Measurements from ENCODE around the gene MRPS33.
A peak's percentile ranks its signal among the peaks of the same experiment; 100 is the strongest.
"Not testable (repeated sequence)": the region's sequence is repeated elsewhere in the genome, so short reads cannot be mapped to it uniquely, and the experiment has no call there.

Gene MRPS33

DNA sequence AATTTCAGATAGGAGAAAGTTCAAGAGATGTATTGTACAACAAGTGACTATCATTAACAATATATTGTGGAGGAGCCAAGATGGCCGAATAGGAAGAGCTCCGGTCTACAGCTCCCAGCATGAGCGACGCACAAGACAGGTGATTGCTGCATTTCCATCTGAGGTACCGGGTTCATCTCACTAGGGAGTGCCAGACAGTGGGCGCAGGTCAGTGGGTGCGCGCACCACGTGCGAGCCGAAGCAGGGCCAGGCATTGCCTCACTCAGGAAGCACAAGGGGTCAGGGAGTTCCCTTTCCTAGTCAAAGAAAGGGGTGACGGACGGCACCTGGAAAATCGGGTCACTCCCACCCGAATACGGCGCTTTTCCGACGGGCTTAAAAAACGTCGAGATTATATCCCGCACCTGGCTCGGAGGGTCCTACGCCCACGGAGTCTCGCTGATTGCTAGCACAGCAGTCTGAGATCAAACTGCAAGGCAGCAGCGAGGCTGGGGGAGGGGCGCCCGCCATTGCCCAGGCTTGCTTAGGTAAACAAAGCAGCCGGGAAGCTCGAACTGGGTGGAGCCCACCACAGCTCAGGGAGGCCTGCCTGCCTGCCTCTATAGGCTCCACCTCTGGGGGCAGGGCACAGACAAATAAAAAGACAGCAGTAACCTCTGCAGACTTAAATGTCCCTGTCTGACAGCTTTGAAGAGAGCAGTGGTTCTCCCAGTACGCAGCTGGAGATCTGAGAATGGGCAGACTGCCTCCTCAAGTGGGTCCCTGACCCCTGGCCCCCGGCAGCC is 18.0 kb upstream of the MRPS33 start:
- H3K9me3 ChIP-seq (ENCODE audit: control insufficient read depth, insufficient read depth, low read length); H3K27me3 ChIP-seq (ENCODE audit: control insufficient read depth, insufficient read depth, low read length); H3K4me1 ChIP-seq (ENCODE audit: control insufficient read depth, insufficient read depth, low read length); H3K36me3 ChIP-seq (ENCODE audit: control insufficient read depth, insufficient read depth, low read length): not testable (repeated sequence)
- peak overlapping the region; percentile 22 for H3K4me3 ChIP-seq (ENCODE audit: low read depth, low read length)
- H3K9ac ChIP-seq (ENCODE audit: low read depth, low read length) = peak overlapping the region; percentile 47

DNA sequence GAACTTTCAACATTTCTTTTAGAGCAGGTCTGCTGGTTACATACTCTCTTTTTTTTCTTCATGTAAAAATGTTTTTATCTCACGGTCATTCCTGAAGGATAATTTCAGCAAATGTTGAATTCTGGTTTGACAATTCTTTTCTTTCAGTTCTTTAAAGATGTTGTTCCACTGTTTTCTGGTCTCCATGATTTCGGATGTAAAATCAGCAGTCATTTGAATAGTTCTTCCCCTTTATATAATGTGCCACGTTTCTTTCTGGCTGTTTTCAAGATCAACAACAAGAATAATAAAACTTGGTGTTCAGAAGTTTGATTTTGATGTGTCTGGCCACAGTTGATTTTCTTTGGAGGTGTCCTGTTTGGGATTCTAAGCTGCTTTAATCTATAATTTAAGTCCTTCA is 14.0 kb upstream of the MRPS33 start:
- Histone ChIP-seq H3K4me3 (ENCODE audit: low read depth, low read length) (no peak overlapping the region), H3K4me1 (ENCODE audit: control insufficient read depth, insufficient read depth, low read length) (no peaks in the 10 kb centered on the region), H3K27me3 (ENCODE audit: control insufficient read depth, insufficient read depth, low read length) (no peaks in the 10 kb centered on the region), H3K9me3 (ENCODE audit: control insufficient read depth, insufficient read depth, low read length) (no peaks in the 10 kb centered on the region), H3K9ac (ENCODE audit: low read depth, low read length) (no peak overlapping the region), H3K36me3 (ENCODE audit: control insufficient read depth, insufficient read depth, low read length) (no peaks in the 10 kb centered on the region)

DNA sequence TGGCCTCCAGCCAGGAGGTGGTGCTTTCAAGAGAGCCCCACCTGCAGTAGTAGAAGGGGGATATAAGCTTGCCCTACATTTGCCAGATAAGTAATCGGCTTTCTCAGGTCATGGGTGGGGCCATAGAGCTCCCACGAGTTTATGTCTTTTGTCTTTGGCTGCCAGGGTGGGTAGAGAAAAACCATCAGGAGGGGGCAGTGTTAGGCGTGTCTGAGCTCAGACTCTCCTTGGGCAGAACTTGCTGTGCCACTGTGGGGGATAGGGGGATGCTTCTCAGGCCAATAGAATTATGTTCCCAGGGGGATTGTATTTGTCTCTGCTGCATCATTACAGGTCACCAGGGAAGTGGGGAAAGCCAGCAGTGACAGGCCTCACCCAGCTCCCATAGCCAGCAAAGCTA is 12.3 kb upstream of the MRPS33 start:
- Histone ChIP-seq H3K4me1 (ENCODE audit: control insufficient read depth, insufficient read depth, low read length) (no peaks in the 10 kb centered on the region), H3K4me3 (ENCODE audit: low read depth, low read length) (no peak overlapping the region), H3K27me3 (ENCODE audit: control insufficient read depth, insufficient read depth, low read length) (no peaks in the 10 kb centered on the region), H3K9me3 (ENCODE audit: control insufficient read depth, insufficient read depth, low read length) (no peaks in the 10 kb centered on the region), H3K36me3 (ENCODE audit: control insufficient read depth, insufficient read depth, low read length) (no peaks in the 10 kb centered on the region), H3K9ac (ENCODE audit: low read depth, low read length) (no peak overlapping the region)

GRCh38 chr7:141024668-141025067 is 9.9 kb upstream of the MRPS33 start:
- no peaks in the 10 kb centered on the region for H3K36me3 ChIP-seq (ENCODE audit: control insufficient read depth, insufficient read depth, low read length)
- no peaks in the 10 kb centered on the region for H3K9me3 ChIP-seq (ENCODE audit: control insufficient read depth, insufficient read depth, low read length)
- no peak overlapping the region for H3K9ac ChIP-seq (ENCODE audit: low read depth, low read length)
- no peaks in the 10 kb centered on the region for H3K4me1 ChIP-seq (ENCODE audit: control insufficient read depth, insufficient read depth, low read length)
- H3K4me3 ChIP-seq (ENCODE audit: low read depth, low read length) = no peak overlapping the region
- no peaks in the 10 kb centered on the region for H3K27me3 ChIP-seq (ENCODE audit: control insufficient read depth, insufficient read depth, low read length)

- Histone ChIP-seq H3K27me3 (ENCODE audit: control insufficient read depth, insufficient read depth, low read length) (no peaks in the 10 kb centered on the region), H3K36me3 (ENCODE audit: control insufficient read depth, insufficient read depth, low read length) (no peaks in the 10 kb centered on the region), H3K9ac (ENCODE audit: low read depth, low read length) (no peak overlapping the region), H3K4me3 (ENCODE audit: low read depth, low read length) (no peak overlapping the region), H3K9me3 (ENCODE audit: control insufficient read depth, insufficient read depth, low read length) (no peaks in the 10 kb centered on the region), H3K4me1 (ENCODE audit: control insufficient read depth, insufficient read depth, low read length) (no peaks in the 10 kb centered on the region)
Observed at GRCh38 chr7:141023295-141023694, 8.5 kb upstream of the MRPS33 start.

DNA sequence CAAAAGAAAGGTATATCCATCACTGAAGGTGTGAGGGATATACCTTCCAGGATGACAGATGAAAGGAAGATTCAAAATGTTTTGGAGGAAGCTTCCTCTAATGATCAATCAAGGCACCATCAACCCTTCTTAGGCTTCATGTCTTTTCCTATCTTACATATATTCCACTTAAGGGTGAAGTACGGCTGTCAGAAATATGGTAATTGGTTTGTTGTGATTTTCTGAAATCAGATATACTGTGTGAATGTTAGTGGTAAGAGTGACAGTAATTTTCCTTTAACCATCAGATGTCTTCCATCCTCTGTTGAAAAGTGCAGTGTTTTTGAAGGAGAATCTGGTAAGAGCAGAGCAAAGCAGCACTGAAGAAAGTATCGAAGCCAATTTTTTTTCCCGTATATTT is 2.8 kb upstream of the MRPS33 start:
- Histone ChIP-seq H3K4me3 (ENCODE audit: low read depth, low read length) (no peak overlapping the region), H3K36me3 (ENCODE audit: control insufficient read depth, insufficient read depth, low read length) (no peaks in the 10 kb centered on the region)

DNA sequence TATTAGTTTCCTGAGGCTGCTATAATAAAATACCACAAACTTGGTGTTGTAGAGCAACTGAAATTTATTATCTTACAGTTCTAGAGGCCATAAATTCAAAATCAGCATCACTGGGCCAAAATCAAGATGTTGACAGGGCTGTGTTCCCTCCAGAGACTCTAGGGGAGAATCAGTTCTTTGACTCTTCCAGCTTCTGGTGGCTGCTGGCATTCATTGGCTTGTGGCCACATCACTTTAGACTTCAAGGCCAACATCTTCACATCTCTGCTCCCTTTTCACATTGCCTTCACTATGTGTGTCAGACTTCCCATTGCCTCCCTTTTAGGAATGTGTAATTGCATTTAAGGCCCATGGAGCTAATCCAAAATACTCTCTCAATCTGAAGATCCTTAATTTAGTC is 1.6 kb upstream of the MRPS33 start:
- H3K4me3 ChIP-seq (ENCODE audit: low read depth, low read length) = no peak overlapping the region
- H3K27me3 ChIP-seq (ENCODE audit: control insufficient read depth, insufficient read depth, low read length) = no peaks in the 10 kb centered on the region
- no peaks in the 10 kb centered on the region for H3K4me1 ChIP-seq (ENCODE audit: control insufficient read depth, insufficient read depth, low read length)
- H3K9me3 ChIP-seq (ENCODE audit: control insufficient read depth, insufficient read depth, low read length) = no peaks in the 10 kb centered on the region
- no peaks in the 10 kb centered on the region for H3K36me3 ChIP-seq (ENCODE audit: control insufficient read depth, insufficient read depth, low read length)
- no peak overlapping the region for H3K9ac ChIP-seq (ENCODE audit: low read depth, low read length)

More for the DNA sequence above, 2.8 kb upstream of the MRPS33 start:
- H3K4me1 ChIP-seq (ENCODE audit: control insufficient read depth, insufficient read depth, low read length) = no peaks in the 10 kb centered on the region
- H3K9ac ChIP-seq (ENCODE audit: low read depth, low read length) = no peak overlapping the region
- H3K27me3 ChIP-seq (ENCODE audit: control insufficient read depth, insufficient read depth, low read length) = no peaks in the 10 kb centered on the region
- no peaks in the 10 kb centered on the region for H3K9me3 ChIP-seq (ENCODE audit: control insufficient read depth, insufficient read depth, low read length)

DNA sequence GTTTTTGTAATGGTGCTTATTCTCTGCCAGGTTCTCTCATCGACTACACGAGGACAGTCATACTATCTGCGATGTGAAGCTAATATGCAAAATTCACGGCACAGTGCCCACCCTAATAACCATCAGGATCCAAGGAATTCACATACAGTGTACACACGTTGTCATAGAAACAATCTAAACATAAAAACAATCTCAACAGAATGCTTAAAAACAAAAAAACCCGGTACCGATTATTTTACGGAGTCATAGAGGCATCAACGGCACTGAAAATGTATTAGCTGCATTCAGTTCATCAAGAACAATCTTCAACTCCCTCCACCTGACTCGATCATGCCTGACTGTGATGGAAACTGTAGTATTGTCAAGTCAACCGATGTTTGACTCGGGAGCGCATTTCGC is 628 bp downstream of the MRPS33 start:
- Histone ChIP-seq H3K9me3 (ENCODE audit: control insufficient read depth, insufficient read depth, low read length) (no peaks in the 10 kb centered on the region), H3K9ac (ENCODE audit: low read depth, low read length) (peak overlapping the region; percentile 93), H3K27me3 (ENCODE audit: control insufficient read depth, insufficient read depth, low read length) (no peaks in the 10 kb centered on the region), H3K36me3 (ENCODE audit: control insufficient read depth, insufficient read depth, low read length) (no peaks in the 10 kb centered on the region), H3K4me1 (ENCODE audit: control insufficient read depth, insufficient read depth, low read length) (no peaks in the 10 kb centered on the region), H3K4me3 (ENCODE audit: low read depth, low read length) (peak overlapping the region; percentile 97)

GRCh38 chr7:141013345-141013715 is 1.4 kb downstream of the MRPS33 start:
- H3K36me3 ChIP-seq (ENCODE audit: control insufficient read depth, insufficient read depth, low read length) = no peaks in the 10 kb centered on the region
- no peaks in the 10 kb centered on the region for H3K9me3 ChIP-seq (ENCODE audit: control insufficient read depth, insufficient read depth, low read length)
- no peak overlapping the region for H3K4me3 ChIP-seq (ENCODE audit: low read depth, low read length)
- H3K27me3 ChIP-seq (ENCODE audit: control insufficient read depth, insufficient read depth, low read length) = no peaks in the 10 kb centered on the region
- H3K9ac ChIP-seq (ENCODE audit: low read depth, low read length) = no peak overlapping the region
- H3K4me1 ChIP-seq (ENCODE audit: control insufficient read depth, insufficient read depth, low read length) = no peaks in the 10 kb centered on the region

GRCh38 chr7:141012696-141013344 is 1.9 kb downstream of the MRPS33 start:
- Histone ChIP-seq H3K36me3 (ENCODE audit: control insufficient read depth, insufficient read depth, low read length) (no peaks in the 10 kb centered on the region), H3K9me3 (ENCODE audit: control insufficient read depth, insufficient read depth, low read length) (no peaks in the 10 kb centered on the region), H3K4me1 (ENCODE audit: control insufficient read depth, insufficient read depth, low read length) (no peaks in the 10 kb centered on the region), H3K9ac (ENCODE audit: low read depth, low read length) (no peak overlapping the region), H3K27me3 (ENCODE audit: control insufficient read depth, insufficient read depth, low read length) (no peaks in the 10 kb centered on the region), H3K4me3 (ENCODE audit: low read depth, low read length) (no peak overlapping the region)

DNA sequence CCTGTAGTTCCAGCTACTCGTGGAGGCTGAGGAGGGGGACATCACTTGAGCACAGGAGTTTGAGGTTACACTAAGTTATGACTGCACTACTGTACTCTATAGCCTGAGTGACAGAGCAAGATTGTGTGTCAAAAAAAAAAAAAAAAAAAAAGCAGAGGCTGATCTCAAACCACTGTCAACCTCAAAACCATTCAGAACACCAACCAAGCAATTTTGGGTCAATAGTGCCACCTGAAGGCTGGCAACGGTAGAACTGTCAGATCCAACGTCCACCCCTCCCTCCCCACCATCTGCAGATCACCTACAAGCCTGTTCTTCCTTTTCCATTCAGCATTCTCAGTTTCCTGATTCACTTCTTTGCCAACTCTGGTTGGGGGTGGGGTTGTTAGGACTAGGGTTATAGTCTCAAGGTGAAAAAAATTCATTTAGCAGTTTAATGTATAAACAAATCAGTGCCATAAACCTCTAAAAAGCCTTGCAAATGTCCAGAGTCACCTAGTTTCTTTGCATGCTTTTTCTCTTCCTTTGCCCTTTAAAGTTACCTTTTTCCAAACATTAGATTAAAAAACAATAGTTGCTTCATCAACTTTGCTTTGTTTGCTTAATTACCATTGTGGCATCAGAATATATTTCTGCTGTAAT is 2.6 kb downstream of the MRPS33 start:
- Histone ChIP-seq H3K9me3 (ENCODE audit: control insufficient read depth, insufficient read depth, low read length) (no peaks in the 10 kb centered on the region), H3K4me3 (ENCODE audit: low read depth, low read length) (no peak overlapping the region), H3K27me3 (ENCODE audit: control insufficient read depth, insufficient read depth, low read length) (no peaks in the 10 kb centered on the region), H3K9ac (ENCODE audit: low read depth, low read length) (no peak overlapping the region), H3K4me1 (ENCODE audit: control insufficient read depth, insufficient read depth, low read length) (no peaks in the 10 kb centered on the region), H3K36me3 (ENCODE audit: control insufficient read depth, insufficient read depth, low read length) (no peaks in the 10 kb centered on the region)

- no peak overlapping the region for H3K9ac ChIP-seq (ENCODE audit: low read depth, low read length)
Observed at GRCh38 chr7:141011443-141011842, 3.3 kb downstream of the MRPS33 start.

More at GRCh38 chr7:141011443-141011842, 3.3 kb downstream of the MRPS33 start:
- Histone ChIP-seq H3K27me3 (ENCODE audit: control insufficient read depth, insufficient read depth, low read length) (no peaks in the 10 kb centered on the region), H3K9me3 (ENCODE audit: control insufficient read depth, insufficient read depth, low read length) (no peaks in the 10 kb centered on the region), H3K36me3 (ENCODE audit: control insufficient read depth, insufficient read depth, low read length) (no peaks in the 10 kb centered on the region), H3K4me1 (ENCODE audit: control insufficient read depth, insufficient read depth, low read length) (no peaks in the 10 kb centered on the region), H3K4me3 (ENCODE audit: low read depth, low read length) (no peak overlapping the region)
